ENCODE data around the gene HIGD2B.
"Not testable (repeated sequence)": the region's sequence is repeated elsewhere in the genome, so short reads cannot be mapped to it uniquely, and the experiment has no call there.

DNA sequence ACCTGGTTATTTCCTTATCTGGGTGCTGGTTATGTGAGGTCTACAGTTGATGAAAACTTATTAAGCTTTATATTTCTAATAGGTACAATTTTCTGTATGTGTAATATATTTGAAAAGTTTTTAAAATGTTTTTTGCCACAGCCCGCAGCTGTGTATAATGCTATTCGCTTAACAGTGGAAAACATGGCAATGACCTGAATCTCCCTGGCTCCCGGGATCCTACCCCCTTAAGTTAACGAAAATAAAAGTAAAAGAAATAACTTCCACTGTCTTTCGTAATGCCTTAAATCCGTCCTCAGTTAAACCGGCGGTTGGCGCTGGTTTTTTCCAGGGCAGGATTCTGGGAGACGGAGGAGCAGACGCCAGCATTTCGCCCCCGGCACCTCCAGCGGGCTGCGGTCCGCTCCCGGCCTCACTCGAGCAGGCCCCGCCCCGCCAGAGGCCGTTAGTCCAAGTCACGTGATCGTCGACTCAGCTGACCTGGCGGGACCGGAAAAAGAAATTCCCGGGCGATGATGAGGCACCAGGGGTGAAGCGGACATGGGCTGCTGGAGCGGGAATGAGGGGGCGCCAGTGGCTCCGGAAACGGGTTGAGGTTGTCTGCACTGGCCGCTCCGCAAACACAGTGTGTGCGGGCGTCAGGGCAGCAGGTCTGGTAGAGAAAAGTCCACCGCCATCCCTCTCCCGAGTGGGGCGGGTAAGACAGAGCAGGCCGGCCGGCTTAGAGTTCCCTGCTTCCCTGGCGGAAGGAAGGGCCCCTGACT is 49.3 kb downstream of the HIGD2B start:
- TF ChIP-seq EZH2 (IDR thresholded peaks at IDR 0.05; ENCODE audit: low read length, unreplicated experiment): not testable (repeated sequence)
- TF ChIP-seq, protein P1, sequence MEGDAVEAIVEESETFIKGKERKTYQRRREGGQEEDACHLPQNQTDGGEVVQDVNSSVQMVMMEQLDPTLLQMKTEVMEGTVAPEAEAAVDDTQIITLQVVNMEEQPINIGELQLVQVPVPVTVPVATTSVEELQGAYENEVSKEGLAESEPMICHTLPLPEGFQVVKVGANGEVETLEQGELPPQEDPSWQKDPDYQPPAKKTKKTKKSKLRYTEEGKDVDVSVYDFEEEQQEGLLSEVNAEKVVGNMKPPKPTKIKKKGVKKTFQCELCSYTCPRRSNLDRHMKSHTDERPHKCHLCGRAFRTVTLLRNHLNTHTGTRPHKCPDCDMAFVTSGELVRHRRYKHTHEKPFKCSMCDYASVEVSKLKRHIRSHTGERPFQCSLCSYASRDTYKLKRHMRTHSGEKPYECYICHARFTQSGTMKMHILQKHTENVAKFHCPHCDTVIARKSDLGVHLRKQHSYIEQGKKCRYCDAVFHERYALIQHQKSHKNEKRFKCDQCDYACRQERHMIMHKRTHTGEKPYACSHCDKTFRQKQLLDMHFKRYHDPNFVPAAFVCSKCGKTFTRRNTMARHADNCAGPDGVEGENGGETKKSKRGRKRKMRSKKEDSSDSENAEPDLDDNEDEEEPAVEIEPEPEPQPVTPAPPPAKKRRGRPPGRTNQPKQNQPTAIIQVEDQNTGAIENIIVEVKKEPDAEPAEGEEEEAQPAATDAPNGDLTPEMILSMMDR (conservative IDR thresholded peaks at IDR 0.05; ENCODE audit: low read depth, low read length): not testable (repeated sequence)
